ENCODE results near the gene NAT16. TPM values are rescaled to one million over a fixed set of nuclear protein-coding genes. Genes with fewer than 3 reads are reported as not detected.

Gene NAT16
- total and polyA plus RNA-seq, 2 of the 13 experiments (the other 11 are each of a cell fraction or from before 2014, with no cell fraction given): 0.04 TPM; not detected in 1

DNA sequence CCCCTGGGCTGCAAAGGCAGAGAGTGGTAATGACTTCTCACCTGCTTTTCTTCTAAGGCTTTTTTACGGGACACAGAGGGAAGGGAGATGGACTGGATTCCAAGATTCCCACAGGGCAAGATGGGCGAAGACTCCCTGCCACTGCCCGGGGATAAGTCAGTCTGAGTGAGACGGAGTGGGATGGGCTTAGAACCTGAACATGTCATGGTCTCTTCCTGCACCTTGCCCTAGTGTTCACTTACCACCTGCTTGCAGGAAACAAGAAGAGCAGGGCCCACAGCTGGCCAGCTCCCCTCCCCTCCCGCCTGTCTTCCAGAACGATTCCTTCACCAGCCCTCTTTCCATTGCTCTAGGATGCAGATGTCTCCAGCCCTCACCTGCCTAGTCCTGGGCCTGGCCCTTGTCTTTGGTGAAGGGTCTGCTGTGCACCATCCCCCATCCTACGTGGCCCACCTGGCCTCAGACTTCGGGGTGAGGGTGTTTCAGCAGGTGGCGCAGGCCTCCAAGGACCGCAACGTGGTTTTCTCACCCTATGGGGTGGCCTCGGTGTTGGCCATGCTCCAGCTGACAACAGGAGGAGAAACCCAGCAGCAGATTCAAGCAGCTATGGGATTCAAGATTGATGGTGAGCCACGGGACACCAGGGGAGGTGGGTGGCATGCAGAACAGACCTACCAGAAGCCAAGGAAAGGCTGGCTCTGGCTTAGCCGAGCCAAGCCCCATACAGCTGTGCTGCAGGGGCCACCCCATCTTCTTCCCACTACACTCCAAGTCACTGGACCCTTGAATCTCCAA lies 51.9 kb downstream of the NAT16 start (continued):
- TF ChIP-seq AKAP8 (CRISPR knock-in tag; IDR thresholded peaks at IDR 0.05) (peak; percentile 88), FOXM1 (CRISPR knock-in tag; IDR thresholded peaks at IDR 0.05) (no peak), CCDC6 (CRISPR knock-in tag; IDR thresholded peaks at IDR 0.05) (no peak), ZNF652 (CRISPR knock-in tag; IDR thresholded peaks at IDR 0.05; ENCODE audit: borderline replicate concordance, low read depth) (no peak), GATA4 (IDR thresholded peaks at IDR 0.05; ENCODE audit: borderline replicate concordance, low read depth) (0 out of 2 replicates have a peak, but pooled peaks have one; percentile 21), ZNF614 (CRISPR knock-in tag; IDR thresholded peaks at IDR 0.05; ENCODE audit: borderline replicate concordance) (no peak), RAD21 (CRISPR knock-in tag; IDR thresholded peaks at IDR 0.05) (no peak), MLLT10 (CRISPR knock-in tag; IDR thresholded peaks at IDR 0.05) (no peak), KDM2A (CRISPR knock-in tag; IDR thresholded peaks at IDR 0.05; ENCODE audit: borderline replicate concordance, low read depth) (no peak), ASH2L (IDR thresholded peaks at IDR 0.05; ENCODE audit: insufficient read length, low read depth, low read length) (no peak), MIER3 (CRISPR knock-in tag; IDR thresholded peaks at IDR 0.05; ENCODE audit: borderline replicate concordance) (no peak), SAFB2 (CRISPR knock-in tag; IDR thresholded peaks at IDR 0.05; ENCODE audit: borderline replicate concordance, low read depth) (no peak), ZFX (CRISPR knock-in tag; IDR thresholded peaks at IDR 0.05; ENCODE audit: low read depth) (peak; percentile 40; the same call in 1 of the 2 replicates), ATF7 (IDR thresholded peaks at IDR 0.05) (no peak), ATF7 (CRISPR knock-in tag; IDR thresholded peaks at IDR 0.05) (no peak), ZNF562 (CRISPR knock-in tag; IDR thresholded peaks at IDR 0.05; ENCODE audit: borderline replicate concordance) (no peak), HNRNPK (IDR thresholded peaks at IDR 0.05; ENCODE audit: low read depth, low read length, poor library complexity, severe bottlenecking) (no peak), ZSCAN25 (CRISPR knock-in tag; IDR thresholded peaks at IDR 0.05) (no peak)
- TF ChIP-seq, protein P1, sequence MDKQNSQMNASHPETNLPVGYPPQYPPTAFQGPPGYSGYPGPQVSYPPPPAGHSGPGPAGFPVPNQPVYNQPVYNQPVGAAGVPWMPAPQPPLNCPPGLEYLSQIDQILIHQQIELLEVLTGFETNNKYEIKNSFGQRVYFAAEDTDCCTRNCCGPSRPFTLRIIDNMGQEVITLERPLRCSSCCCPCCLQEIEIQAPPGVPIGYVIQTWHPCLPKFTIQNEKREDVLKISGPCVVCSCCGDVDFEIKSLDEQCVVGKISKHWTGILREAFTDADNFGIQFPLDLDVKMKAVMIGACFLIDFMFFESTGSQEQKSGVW (CRISPR knock-in tag; IDR thresholded peaks at IDR 0.05; ENCODE audit: borderline replicate concordance): no peak
- TF ChIP-seq, protein P2, sequence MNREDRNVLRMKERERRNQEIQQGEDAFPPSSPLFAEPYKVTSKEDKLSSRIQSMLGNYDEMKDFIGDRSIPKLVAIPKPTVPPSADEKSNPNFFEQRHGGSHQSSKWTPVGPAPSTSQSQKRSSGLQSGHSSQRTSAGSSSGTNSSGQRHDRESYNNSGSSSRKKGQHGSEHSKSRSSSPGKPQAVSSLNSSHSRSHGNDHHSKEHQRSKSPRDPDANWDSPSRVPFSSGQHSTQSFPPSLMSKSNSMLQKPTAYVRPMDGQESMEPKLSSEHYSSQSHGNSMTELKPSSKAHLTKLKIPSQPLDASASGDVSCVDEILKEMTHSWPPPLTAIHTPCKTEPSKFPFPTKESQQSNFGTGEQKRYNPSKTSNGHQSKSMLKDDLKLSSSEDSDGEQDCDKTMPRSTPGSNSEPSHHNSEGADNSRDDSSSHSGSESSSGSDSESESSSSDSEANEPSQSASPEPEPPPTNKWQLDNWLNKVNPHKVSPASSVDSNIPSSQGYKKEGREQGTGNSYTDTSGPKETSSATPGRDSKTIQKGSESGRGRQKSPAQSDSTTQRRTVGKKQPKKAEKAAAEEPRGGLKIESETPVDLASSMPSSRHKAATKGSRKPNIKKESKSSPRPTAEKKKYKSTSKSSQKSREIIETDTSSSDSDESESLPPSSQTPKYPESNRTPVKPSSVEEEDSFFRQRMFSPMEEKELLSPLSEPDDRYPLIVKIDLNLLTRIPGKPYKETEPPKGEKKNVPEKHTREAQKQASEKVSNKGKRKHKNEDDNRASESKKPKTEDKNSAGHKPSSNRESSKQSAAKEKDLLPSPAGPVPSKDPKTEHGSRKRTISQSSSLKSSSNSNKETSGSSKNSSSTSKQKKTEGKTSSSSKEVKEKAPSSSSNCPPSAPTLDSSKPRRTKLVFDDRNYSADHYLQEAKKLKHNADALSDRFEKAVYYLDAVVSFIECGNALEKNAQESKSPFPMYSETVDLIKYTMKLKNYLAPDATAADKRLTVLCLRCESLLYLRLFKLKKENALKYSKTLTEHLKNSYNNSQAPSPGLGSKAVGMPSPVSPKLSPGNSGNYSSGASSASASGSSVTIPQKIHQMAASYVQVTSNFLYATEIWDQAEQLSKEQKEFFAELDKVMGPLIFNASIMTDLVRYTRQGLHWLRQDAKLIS (CRISPR knock-in tag; IDR thresholded peaks at IDR 0.05): no peak
- TF ChIP-seq, protein P3, sequence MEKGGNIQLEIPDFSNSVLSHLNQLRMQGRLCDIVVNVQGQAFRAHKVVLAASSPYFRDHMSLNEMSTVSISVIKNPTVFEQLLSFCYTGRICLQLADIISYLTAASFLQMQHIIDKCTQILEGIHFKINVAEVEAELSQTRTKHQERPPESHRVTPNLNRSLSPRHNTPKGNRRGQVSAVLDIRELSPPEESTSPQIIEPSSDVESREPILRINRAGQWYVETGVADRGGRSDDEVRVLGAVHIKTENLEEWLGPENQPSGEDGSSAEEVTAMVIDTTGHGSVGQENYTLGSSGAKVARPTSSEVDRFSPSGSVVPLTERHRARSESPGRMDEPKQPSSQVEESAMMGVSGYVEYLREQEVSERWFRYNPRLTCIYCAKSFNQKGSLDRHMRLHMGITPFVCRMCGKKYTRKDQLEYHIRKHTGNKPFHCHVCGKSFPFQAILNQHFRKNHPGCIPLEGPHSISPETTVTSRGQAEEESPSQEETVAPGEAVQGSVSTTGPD (CRISPR knock-in tag; IDR thresholded peaks at IDR 0.05): no peak
- TF ChIP-seq, protein P4, sequence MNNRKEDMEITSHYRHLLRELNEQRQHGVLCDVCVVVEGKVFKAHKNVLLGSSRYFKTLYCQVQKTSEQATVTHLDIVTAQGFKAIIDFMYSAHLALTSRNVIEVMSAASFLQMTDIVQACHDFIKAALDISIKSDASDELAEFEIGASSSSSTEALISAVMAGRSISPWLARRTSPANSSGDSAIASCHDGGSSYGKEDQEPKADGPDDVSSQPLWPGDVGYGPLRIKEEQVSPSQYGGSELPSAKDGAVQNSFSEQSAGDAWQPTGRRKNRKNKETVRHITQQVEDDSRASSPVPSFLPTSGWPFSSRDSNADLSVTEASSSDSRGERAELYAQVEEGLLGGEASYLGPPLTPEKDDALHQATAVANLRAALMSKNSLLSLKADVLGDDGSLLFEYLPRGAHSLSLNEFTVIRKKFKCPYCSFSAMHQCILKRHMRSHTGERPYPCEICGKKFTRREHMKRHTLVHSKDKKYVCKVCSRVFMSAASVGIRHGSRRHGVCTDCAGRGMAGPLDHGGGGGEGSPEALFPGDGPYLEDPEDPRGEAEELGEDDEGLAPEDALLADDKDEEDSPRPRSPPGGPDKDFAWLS (CRISPR knock-in tag; IDR thresholded peaks at IDR 0.05; ENCODE audit: borderline replicate concordance): no peak
